ENCODE measurements around the gene PKD2L2. TPM values are rescaled to one million over a fixed set of nuclear protein-coding genes. Genes with fewer than 3 reads are reported as not detected.
A peak's percentile ranks its signal among the peaks of the same experiment; 100 is the strongest.

Gene PKD2L2
- total and polyA plus RNA-seq, 7 donors, result 0.05 to 4.5 (median 1.1) TPM

- no peak overlapping the region for H3K4me3 ChIP-seq
- H3K27ac ChIP-seq, result no peak overlapping the region
- intact Hi-C loops (cut with DNase I), result no loop called here
- ATAC-seq (peak in 1 of 4 donors; percentile 26), DNase-seq (no peak)
- 97 to 100% (median 98%) methylated on average over 1 of the region's 1 CpG for WGBS, 3 donors
- no peaks in the 10 kb centered on the region for H3K36me3 ChIP-seq (ENCODE audit: insufficient read depth in 1 of 2, low read depth in 1 of 2)
- H3K27me3 ChIP-seq (ENCODE audit: insufficient read depth in 3 of 3, low read length in 2 of 3), result no peaks in the 10 kb centered on the region
- H3K9me3 ChIP-seq, result no peaks in the 10 kb centered on the region
- no peaks in the 10 kb centered on the region for H3K4me1 ChIP-seq
- no peak for TF ChIP-seq CTCF (IDR thresholded peaks at IDR 0.05)
Observed at GRCh38 chr5:137902408-137903133, 13.3 kb downstream of the PKD2L2 start.

GRCh38 chr5:137914758-137915157 is 25.5 kb downstream of the PKD2L2 start:
- no peaks in the 10 kb centered on the region for H3K27me3 ChIP-seq (ENCODE audit: insufficient read depth in 3 of 3, low read length in 2 of 3)
- H3K4me1 ChIP-seq, result no peaks in the 10 kb centered on the region
- no peak for TF ChIP-seq CTCF (IDR thresholded peaks at IDR 0.05)
- no peaks in the 10 kb centered on the region for H3K36me3 ChIP-seq (ENCODE audit: insufficient read depth in 1 of 2, low read depth in 1 of 2)
- H3K4me3 ChIP-seq, result no peak overlapping the region
- H3K9me3 ChIP-seq, result peaks cover 11% of the 10 kb centered on the region
- WGBS, 3 donors, result 60 to 81% (median 62%) methylated on average over 2 of the region's 2 CpGs
- ATAC-seq, result no peak
- intact Hi-C loops (cut with DNase I), result no loop called here
- no peak for DNase-seq
- H3K27ac ChIP-seq, result no peak overlapping the region

DNA sequence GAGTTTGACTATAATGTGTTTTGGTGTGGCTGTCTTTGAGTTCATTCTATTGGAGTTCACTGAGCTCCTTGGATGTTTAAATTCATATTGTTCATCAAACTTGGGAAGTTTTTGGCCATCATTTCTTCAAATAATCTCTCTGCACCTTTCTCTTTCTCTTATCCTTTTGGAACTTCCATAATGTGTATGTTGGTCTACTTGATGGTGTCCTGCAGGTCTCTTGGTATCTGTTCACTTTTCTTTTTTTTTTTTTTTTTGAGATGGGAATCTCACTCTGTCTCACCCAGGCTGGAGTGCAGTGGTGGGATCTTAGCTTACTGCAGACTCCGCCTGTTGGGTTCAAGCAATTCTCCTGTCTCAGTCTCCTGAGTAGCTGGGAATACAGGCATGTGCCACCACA is 27.7 kb downstream of the PKD2L2 start:
- H3K9me3 ChIP-seq, result peaks cover 7% of the 10 kb centered on the region
- H3K27ac ChIP-seq, result no peak overlapping the region
- 49 to 100% (median 96%) methylated on average over 1 of the region's 1 CpG for WGBS, 3 donors
- ATAC-seq (no peak), DNase-seq (no peak)
- no peak for TF ChIP-seq CTCF (IDR thresholded peaks at IDR 0.05)
- no peak overlapping the region for H3K4me3 ChIP-seq
- no peaks in the 10 kb centered on the region for H3K4me1 ChIP-seq
- intact Hi-C loops (cut with DNase I), result no loop called here
- no peaks in the 10 kb centered on the region for H3K36me3 ChIP-seq (ENCODE audit: insufficient read depth in 1 of 2, low read depth in 1 of 2)
- no peaks in the 10 kb centered on the region for H3K27me3 ChIP-seq (ENCODE audit: insufficient read depth in 3 of 3, low read length in 2 of 3)

DNA sequence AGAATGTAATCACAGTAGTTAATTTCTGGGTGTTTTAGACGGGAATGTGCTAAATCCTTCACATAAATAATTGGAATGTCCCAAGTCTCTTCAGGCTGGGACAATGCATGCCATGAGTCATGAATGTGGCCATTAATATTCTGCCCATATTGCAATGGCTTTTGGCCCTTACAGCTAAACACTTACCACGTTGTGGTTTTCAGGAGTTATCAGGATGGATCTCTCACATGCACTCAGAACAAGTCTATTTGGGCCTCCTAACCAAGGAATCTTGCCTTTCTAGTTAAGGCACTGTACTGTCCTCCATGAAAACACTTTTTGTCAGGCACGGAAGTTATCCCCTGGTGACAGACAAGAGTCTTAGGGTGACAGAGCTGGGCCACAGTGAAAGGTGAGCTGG is 32.7 kb downstream of the PKD2L2 start:
- intact Hi-C loops (cut with DNase I), result no loop called here
- no peak for TF ChIP-seq CTCF (IDR thresholded peaks at IDR 0.05)
- Histone ChIP-seq H3K36me3 (ENCODE audit: insufficient read depth in 1 of 2, low read depth in 1 of 2) (no peaks in the 10 kb centered on the region), H3K9me3 (no peaks in the 10 kb centered on the region), H3K4me1 (no peaks in the 10 kb centered on the region), H3K4me3 (no peak overlapping the region), H3K27me3 (ENCODE audit: insufficient read depth in 3 of 3, low read length in 2 of 3) (no peaks in the 10 kb centered on the region), H3K27ac (no peak overlapping the region)
- no peak for DNase-seq
- no peak for ATAC-seq
- WGBS, 3 donors, result 55 to 64% (median 61%) methylated on average over 3 of the region's 3 CpGs

DNA sequence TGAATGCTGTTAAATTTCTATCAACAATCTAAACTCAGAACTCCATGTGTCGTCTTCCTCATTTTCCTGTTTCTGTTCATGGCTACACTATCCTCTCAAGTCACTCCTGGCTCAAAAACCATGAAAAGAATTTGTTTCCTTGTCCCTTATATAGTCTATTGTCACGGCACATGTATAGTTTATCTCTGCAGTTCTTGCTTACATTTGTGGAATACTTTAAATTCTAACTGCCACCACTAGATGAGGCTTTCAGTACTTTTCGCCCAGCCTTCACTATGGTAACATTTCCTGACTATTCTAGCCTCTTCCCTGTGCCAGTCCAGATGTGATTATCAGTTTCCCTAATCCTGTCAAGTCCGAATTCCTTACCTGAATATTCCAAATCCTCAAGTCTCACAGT is 34.6 kb downstream of the PKD2L2 start:
- H3K4me3 ChIP-seq, result no peak overlapping the region
- H3K27me3 ChIP-seq (ENCODE audit: insufficient read depth in 3 of 3, low read length in 2 of 3), result no peaks in the 10 kb centered on the region
- DNase-seq (no peak), ATAC-seq (no peak)
- TF ChIP-seq CTCF (IDR thresholded peaks at IDR 0.05), result no peak
- no peak overlapping the region for H3K27ac ChIP-seq
- intact Hi-C loops (cut with DNase I), result no loop called here
- no peaks in the 10 kb centered on the region for H3K36me3 ChIP-seq (ENCODE audit: insufficient read depth in 1 of 2, low read depth in 1 of 2)
- H3K4me1 ChIP-seq, result no peaks in the 10 kb centered on the region
- H3K9me3 ChIP-seq, result no peaks in the 10 kb centered on the region
- 49 to 67% (median 62%) methylated on average over 4 of the region's 4 CpGs for WGBS, 3 donors

Measured in psoas muscle (tissue), 8 donors.